Measurements from ENCODE around the gene PTPRCAP.

PTPRCAP gene

DNA sequence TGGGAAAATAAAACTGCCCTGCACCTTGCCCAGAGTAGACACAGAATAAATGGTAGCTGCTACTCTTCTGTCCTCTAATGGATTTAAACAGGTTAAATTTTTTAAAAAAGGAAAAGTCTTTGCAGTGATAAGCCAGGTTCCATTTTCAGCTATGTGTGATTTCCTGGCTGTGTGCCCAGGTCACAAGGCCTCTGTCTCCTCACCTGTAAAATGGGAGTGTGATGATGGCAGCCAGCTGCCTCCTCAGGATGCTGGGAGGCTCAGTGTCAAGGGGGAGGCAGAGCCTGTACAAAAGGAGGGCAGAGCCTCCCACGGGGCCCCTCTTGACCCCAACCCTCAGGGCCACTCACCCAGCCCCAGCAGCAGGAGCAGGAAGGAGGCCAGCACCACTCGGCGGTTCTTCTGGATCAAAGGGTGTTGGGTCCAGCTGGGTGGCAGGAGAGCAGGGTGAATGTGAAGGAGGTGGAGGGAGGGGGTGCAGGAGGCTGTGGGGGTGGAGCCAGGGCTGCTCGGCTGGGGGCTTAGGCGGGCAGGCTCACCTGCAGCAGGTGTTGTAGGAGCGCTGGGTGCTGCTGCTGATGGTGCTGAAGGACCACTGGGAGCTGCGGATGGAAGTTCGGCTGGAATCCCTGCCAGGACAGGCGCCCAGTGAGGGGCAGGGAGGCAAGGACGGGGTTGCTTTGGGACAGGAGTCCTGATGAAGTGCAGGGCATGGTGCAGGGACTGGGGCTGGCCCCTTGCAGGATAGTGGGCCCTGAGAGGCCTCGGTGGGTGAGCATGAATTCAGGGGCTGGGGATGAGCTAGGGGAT lies 29.7 kb upstream of the PTPRCAP start:
- TF ChIP-seq TAF1 (IDR thresholded peaks at IDR 0.05; ENCODE audit: borderline replicate concordance, insufficient read depth, low read length) (no peak), FOXP2 (optimal IDR thresholded peaks at IDR 0.05; ENCODE audit: borderline replicate concordance, extremely low read depth, extremely low read length, insufficient read depth) (no peak), SIN3A (IDR thresholded peaks at IDR 0.05; ENCODE audit: borderline replicate concordance, insufficient read depth, low read length) (no peak), POLR2AphosphoS5 (IDR thresholded peaks at IDR 0.05; ENCODE audit: low read depth, low read length) (no peak)
- TF ChIP-seq, protein P1, sequence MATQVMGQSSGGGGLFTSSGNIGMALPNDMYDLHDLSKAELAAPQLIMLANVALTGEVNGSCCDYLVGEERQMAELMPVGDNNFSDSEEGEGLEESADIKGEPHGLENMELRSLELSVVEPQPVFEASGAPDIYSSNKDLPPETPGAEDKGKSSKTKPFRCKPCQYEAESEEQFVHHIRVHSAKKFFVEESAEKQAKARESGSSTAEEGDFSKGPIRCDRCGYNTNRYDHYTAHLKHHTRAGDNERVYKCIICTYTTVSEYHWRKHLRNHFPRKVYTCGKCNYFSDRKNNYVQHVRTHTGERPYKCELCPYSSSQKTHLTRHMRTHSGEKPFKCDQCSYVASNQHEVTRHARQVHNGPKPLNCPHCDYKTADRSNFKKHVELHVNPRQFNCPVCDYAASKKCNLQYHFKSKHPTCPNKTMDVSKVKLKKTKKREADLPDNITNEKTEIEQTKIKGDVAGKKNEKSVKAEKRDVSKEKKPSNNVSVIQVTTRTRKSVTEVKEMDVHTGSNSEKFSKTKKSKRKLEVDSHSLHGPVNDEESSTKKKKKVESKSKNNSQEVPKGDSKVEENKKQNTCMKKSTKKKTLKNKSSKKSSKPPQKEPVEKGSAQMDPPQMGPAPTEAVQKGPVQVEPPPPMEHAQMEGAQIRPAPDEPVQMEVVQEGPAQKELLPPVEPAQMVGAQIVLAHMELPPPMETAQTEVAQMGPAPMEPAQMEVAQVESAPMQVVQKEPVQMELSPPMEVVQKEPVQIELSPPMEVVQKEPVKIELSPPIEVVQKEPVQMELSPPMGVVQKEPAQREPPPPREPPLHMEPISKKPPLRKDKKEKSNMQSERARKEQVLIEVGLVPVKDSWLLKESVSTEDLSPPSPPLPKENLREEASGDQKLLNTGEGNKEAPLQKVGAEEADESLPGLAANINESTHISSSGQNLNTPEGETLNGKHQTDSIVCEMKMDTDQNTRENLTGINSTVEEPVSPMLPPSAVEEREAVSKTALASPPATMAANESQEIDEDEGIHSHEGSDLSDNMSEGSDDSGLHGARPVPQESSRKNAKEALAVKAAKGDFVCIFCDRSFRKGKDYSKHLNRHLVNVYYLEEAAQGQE (IDR thresholded peaks at IDR 0.05; ENCODE audit: insufficient read depth in 1 of 2, low read depth in 2 of 2, low read length in 2 of 2): no peak

DNA sequence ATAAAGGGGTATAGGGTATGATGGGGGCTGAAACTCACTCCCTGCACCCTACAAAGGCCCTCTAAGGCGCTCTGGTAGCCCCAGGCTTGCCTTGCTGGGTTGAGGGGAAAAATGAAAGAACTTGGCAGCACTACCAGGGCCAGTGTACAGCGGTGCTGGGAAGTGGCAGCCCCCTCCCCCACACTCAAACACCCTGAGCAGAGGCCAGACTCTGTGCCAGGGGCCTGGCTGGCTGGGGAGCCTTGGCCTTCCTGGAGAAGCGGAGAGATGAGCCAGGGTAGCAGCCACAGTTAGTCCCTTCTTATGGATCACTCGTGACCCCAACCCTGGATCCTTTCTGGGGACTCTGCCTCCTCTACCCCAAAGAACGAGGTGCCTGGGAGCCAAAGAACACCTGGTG lies 28.9 kb upstream of the PTPRCAP start:
- TF ChIP-seq SIN3A (IDR thresholded peaks at IDR 0.05; ENCODE audit: borderline replicate concordance, insufficient read depth, low read length) (no peak), FOXP2 (optimal IDR thresholded peaks at IDR 0.05; ENCODE audit: borderline replicate concordance, extremely low read depth, extremely low read length, insufficient read depth) (no peak), TAF1 (IDR thresholded peaks at IDR 0.05; ENCODE audit: borderline replicate concordance, insufficient read depth, low read length) (no peak), POLR2AphosphoS5 (IDR thresholded peaks at IDR 0.05; ENCODE audit: low read depth, low read length) (no peak)
- TF ChIP-seq, protein P1 (IDR thresholded peaks at IDR 0.05; ENCODE audit: insufficient read depth in 1 of 2, low read depth in 2 of 2, low read length in 2 of 2): no peak

DNA sequence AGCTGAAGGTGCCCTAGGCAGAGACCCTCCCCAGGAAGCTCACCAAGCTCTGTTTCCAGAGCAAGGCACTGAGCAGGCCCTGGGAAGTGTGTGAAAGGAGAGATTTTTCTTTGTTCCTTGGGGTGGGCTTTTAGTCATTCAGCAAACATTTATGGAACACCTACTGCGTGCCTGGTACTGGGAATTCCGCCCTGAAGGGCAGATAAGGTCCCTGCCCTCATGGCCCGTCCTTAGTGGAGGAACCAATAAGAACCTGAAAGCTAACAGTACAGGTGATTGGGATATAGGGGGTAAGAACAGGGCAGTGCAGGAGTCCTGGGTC lies 27.7 kb upstream of the PTPRCAP start:
- TF ChIP-seq POLR2AphosphoS5 (IDR thresholded peaks at IDR 0.05; ENCODE audit: low read depth, low read length) (no peak), FOXP2 (optimal IDR thresholded peaks at IDR 0.05; ENCODE audit: borderline replicate concordance, extremely low read depth, extremely low read length, insufficient read depth) (no peak), TAF1 (IDR thresholded peaks at IDR 0.05; ENCODE audit: borderline replicate concordance, insufficient read depth, low read length) (no peak), SIN3A (IDR thresholded peaks at IDR 0.05; ENCODE audit: borderline replicate concordance, insufficient read depth, low read length) (no peak)
- TF ChIP-seq, protein P1 (IDR thresholded peaks at IDR 0.05; ENCODE audit: insufficient read depth in 1 of 2, low read depth in 2 of 2, low read length in 2 of 2): no peak

DNA sequence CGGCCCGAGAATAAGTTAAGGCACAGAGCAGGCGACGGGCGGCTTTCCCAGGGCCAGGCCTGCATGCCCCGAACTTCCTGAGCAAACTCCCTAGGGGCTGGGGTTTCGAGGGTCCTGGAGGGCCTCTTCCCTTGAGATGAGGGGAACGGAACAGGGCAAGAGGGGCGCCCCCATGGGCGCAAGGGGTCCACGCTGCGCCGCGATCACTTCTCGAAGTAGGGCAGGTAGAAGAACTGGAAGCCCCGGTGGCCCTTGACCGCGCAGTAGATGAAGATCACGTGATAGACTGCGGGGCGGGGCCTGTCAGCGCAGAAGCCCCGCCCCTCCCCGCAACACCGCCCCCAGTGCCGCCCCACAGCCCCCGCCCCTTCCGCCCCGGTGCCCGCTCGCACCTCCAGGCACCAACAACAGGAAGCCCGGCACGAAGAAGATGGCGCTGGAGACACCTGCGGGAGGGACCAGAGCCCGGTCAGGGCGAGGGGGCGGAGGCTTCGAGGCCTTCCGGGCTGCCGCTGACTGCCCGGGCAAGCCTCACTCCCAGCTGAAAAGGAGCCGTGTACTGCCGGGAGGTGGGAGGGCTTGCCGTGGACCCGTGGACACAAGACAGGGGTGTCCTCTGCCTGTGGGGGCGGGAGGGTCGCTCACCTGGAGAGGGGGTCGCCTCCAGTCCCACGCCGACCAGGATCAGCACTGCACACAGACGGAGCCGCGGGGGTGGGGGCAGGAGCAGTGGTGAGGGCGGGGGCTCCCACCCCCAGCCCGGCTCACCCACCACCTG lies 27.1 kb upstream of the PTPRCAP start:
- TF ChIP-seq, protein P1 (IDR thresholded peaks at IDR 0.05; ENCODE audit: insufficient read depth in 1 of 2, low read depth in 2 of 2, low read length in 2 of 2): no peak
- TF ChIP-seq TAF1 (IDR thresholded peaks at IDR 0.05; ENCODE audit: borderline replicate concordance, insufficient read depth, low read length) (0 out of 2 replicates have a peak, but pooled peaks have one; percentile 36), FOXP2 (optimal IDR thresholded peaks at IDR 0.05; ENCODE audit: borderline replicate concordance, extremely low read depth, extremely low read length, insufficient read depth) (no peak), SIN3A (IDR thresholded peaks at IDR 0.05; ENCODE audit: borderline replicate concordance, insufficient read depth, low read length) (no peak), POLR2AphosphoS5 (IDR thresholded peaks at IDR 0.05; ENCODE audit: low read depth, low read length) (peak; percentile 78)
